Endothelial cell of umbilical vein (primary cell): ENCODE measurements around the gene STAB1.

ENCODE experiments used
- EZH2 ChIP-seq: IDR thresholded peaks from 2 replicates; pipeline ENCODE4 v1.6.1; 2012; ENCODE audit warnings: borderline replicate concordance, low read depth, mild to moderate bottlenecking, moderate library complexity, low read length, inconsistent platforms; ENCODE audit not compliant: severe bottlenecking
- GATA2 ChIP-seq: IDR thresholded peaks from 2 replicates; pipeline ENCODE4 v1.7.0; 2011; ENCODE audit warnings: low read depth, mild to moderate bottlenecking, moderate library complexity, mixed read lengths, low read length; ENCODE audit not compliant: insufficient read length, insufficient read depth
- JUN ChIP-seq: IDR thresholded peaks from 2 replicates; pipeline ENCODE4 v1.6.1; 2011; ENCODE audit warnings: borderline replicate concordance, low read depth; ENCODE audit not compliant: insufficient read length, insufficient read depth
- MAX ChIP-seq: IDR thresholded peaks from 2 replicates; pipeline ENCODE4 v1.6.1; 2011; ENCODE audit not compliant: insufficient read depth, insufficient read length
- POLR2A ChIP-seq: IDR thresholded peaks from 2 replicates; pipeline ENCODE4 v1.6.1; 2012; ENCODE audit warnings: low read depth, mild to moderate bottlenecking, control low read depth, low read length
- POLR2AphosphoS5 ChIP-seq: IDR thresholded peaks from 2 replicates; pipeline ENCODE4 v1.6.1; 2012; ENCODE audit warnings: low read depth, mild to moderate bottlenecking, control low read depth, low read length, moderate library complexity; ENCODE audit not compliant: insufficient read depth
- TF ChIP-seq, protein P1 (sequence below), 2 donors: IDR thresholded peaks; 1 replicate in 1 of 2; 2 replicates in 1 of 2; pipeline ENCODE4 v1.5.1; 2011; ENCODE audit warnings: low read length in 2 of 2, mild to moderate bottlenecking in 2 of 2, moderate library complexity in 2 of 2, control low read depth in 1 of 2, inconsistent platforms in 1 of 2, low read depth in 1 of 2; ENCODE audit not compliant: insufficient read depth in 1 of 2; ENCODE audit errors: extremely low read depth in 1 of 2

DNA sequence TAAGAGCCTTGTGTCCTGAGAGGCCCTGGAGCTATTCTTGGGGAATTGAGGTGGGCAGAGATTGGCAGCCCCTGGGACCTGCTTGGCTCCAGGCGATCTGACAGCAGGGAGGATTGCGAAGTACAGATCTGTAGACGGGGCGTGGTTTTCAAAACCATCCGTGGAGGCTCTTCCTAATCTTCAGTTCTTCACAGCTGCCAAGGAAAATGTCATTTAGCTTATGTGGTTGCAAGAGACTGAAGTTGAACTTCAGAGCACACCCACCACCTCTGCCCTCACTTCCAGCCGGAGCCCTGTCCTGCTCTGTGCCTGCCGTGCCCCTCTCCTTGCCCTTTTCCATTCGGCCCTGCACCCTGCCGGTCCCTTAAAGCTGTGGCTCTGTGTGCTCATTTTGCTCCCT lies 26.8 kb upstream of the STAB1 start:
- no peak for TF ChIP-seq EZH2
- no peak for TF ChIP-seq POLR2A
- TF ChIP-seq, protein P1, sequence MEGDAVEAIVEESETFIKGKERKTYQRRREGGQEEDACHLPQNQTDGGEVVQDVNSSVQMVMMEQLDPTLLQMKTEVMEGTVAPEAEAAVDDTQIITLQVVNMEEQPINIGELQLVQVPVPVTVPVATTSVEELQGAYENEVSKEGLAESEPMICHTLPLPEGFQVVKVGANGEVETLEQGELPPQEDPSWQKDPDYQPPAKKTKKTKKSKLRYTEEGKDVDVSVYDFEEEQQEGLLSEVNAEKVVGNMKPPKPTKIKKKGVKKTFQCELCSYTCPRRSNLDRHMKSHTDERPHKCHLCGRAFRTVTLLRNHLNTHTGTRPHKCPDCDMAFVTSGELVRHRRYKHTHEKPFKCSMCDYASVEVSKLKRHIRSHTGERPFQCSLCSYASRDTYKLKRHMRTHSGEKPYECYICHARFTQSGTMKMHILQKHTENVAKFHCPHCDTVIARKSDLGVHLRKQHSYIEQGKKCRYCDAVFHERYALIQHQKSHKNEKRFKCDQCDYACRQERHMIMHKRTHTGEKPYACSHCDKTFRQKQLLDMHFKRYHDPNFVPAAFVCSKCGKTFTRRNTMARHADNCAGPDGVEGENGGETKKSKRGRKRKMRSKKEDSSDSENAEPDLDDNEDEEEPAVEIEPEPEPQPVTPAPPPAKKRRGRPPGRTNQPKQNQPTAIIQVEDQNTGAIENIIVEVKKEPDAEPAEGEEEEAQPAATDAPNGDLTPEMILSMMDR (IDR thresholded peaks at IDR 0.05; ENCODE audit: extremely low read depth in 1 of 2, insufficient read depth in 1 of 2, low read depth in 1 of 2, low read length in 2 of 2) = no peak
- TF ChIP-seq GATA2 = no peak
- TF ChIP-seq POLR2AphosphoS5 = no peak
- TF ChIP-seq JUN = no peak
- no peak for TF ChIP-seq MAX
